ENCODE measurements around the gene DMWD. TPM values are rescaled to one million over a fixed set of nuclear protein-coding genes. Genes with fewer than 3 reads are reported as not detected.

DMWD gene
- polyA plus RNA-seq, 2 of the 4 experiments (the other 2 are of a cell fraction): 17.1 to 31.3 TPM

- Histone ChIP-seq H3K27ac (no peak overlapping the region), H3K4me2 (no peak overlapping the region), H3K4me3 (no peak overlapping the region), H3K9me3 (no peaks in the 10 kb centered on the region), H3K4me1 (peaks cover 11% of the 10 kb centered on the region; the same call in 1 of the 3 replicates)
- ATAC-seq: no peak
- DNase-seq (ENCODE audit: low read depth in 1 of 2, low spot score in 1 of 2): no peak
- no peak for TF ChIP-seq NR3C1 (IDR thresholded peaks at IDR 0.05)
- no peak for TF ChIP-seq MAX (IDR thresholded peaks at IDR 0.05)
- ChIA-PET CTCF (interaction anchor here (1.1 to 74.3 kb wide), 13 partner anchors 8 to 201 kb away, joined by 3 to 2204 read pairs (median 18); partner anchors contain the start of genes DMPK, DMWD, FOXA3 and IRF2BP1), POLR2A (interaction anchor here (1.0 kb wide), 1 partner anchor 23 kb away, joined by 3 read pairs; the partner anchor contains the start of gene DMWD)
- 88% methylated on average over 33 of the region's 44 CpGs for WGBS (ENCODE audit: missing lambda C conversion rate)
- FAIRE-seq: no peak
These were observed 23.0 kb upstream of the DMWD start for GRCh38 chr19:45815481-45816216.

DNA sequence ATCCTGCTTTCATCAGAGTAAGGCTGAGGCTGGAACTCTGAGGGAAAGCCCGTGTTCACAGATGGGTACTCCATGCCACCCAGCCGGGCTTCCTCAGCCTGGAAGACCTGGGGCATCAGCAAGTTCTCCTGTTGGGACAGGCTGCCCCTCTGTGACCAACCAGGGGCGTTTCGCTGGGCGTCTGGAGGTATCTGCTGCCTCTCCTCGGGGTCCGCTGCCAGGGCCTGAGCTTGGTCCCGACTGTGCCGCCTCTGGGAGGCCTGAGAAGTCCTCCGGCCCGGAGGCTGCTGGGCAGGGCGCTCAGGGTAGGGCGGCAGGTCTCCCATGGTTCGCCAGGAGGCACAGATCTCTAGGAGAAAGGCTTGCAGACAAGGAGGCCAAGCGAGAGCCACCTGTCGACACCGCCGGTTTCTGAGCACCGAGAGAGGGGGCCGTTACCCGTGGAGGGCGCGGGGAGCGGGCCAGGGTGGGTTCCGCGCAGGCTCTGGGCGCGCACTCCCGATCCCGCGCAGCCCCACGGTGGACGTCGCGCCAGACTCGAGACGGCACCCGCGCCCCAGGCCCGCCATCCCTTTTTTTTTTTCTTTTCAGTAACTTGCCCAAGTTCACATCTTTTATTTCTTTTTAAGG lies 22.3 kb upstream of the DMWD start, which contains the start of gene RSPH6A:
Gene RSPH6A (minus strand): TSS at position 458 of the 630 bp plus-strand sequence. CDS start 132 bp downstream, at position 326.
- POLR2A ChIA-PET: interaction anchor here (1.0 to 1.5 kb wide), 2 partner anchors 22 to 44 kb away, joined by 3 to 4 read pairs; partner anchors contain the start of gene DMWD
- H3K9me3 ChIP-seq: no peaks in the 10 kb centered on the region
- ATAC-seq: no peak

More for the DNA sequence above, 22.3 kb upstream of the DMWD start, which contains the start of gene RSPH6A:
- no peak within 1 kb of the TSS for H3K4me2 ChIP-seq
- 95% methylated on average over 40 of the region's 40 CpGs for WGBS (ENCODE audit: missing lambda C conversion rate)
- no peak within 1 kb of the TSS for H3K4me3 ChIP-seq
- CTCF ChIA-PET: interaction anchor here (0.5 to 74.3 kb wide), 6 partner anchors 7 to 263 kb away, joined by 3 to 2204 read pairs (median 78); partner anchors contain the start of genes DMPK, DMWD, IRF2BP1 and RSPH6A
- no peak within 1 kb of the TSS for H3K27ac ChIP-seq
- TF ChIP-seq HES2 (IDR thresholded peaks at IDR 0.05): no peak
- no peak for TF ChIP-seq POLR2AphosphoS2 (conservative IDR thresholded peaks at IDR 0.05; ENCODE audit: low read length)
- TF ChIP-seq PHF8 (IDR thresholded peaks at IDR 0.05; ENCODE audit: borderline replicate concordance, low read depth): no peak
- no peak for TF ChIP-seq KDM5A (IDR thresholded peaks at IDR 0.05)
- TF ChIP-seq ELK1 (IDR thresholded peaks at IDR 0.05; ENCODE audit: low read depth, low read length): no peak
- no peak for TF ChIP-seq CTCF (IDR thresholded peaks at IDR 0.05)
- no peak for TF ChIP-seq SREBF2 (IDR thresholded peaks at IDR 0.05)
- no peak for TF ChIP-seq HMGXB4 (CRISPR knock-in tag; IDR thresholded peaks at IDR 0.05; ENCODE audit: borderline replicate concordance)
- FAIRE-seq: no peak
- peaks cover 17% of the 10 kb centered on the region for H3K4me1 ChIP-seq
- no peak for DNase-seq (ENCODE audit: low read depth in 1 of 2, low spot score in 1 of 2)

All from A549 (cell line).